ENCODE results near the gene PLXND1. TPM values are rescaled to one million over a fixed set of nuclear protein-coding genes. Genes with fewer than 3 reads are reported as not detected.

PLXND1 gene
- total RNA-seq: 96.5 TPM

GRCh38 chr3:129606636-129607390 lies at the start of gene PLXND1:
Gene PLXND1 (minus strand): TSS chr3:129606676. CDS start chr3:129606639, 37 bp downstream.
- H3K9me3 ChIP-seq: no peaks in the 10 kb centered on the region
- peaks cover 60% of the 10 kb centered on the region for H3K4me1 ChIP-seq
- H3K27ac ChIP-seq: peak within 1 kb of the TSS; percentile 94
- intact Hi-C loops (cut with DNase I): loop anchor here (5.0 kb wide), 1 partner anchor 165 kb away; the partner anchor contains the start of gene IFT122
- TF ChIP-seq POLR2AphosphoS5 (IDR thresholded peaks at IDR 0.05; ENCODE audit: insufficient read depth in 1 of 2, low read depth in 1 of 2): peak in 1 of 2 donors; percentile 87
- peak in 1 of 2 donors; percentile 89 for TF ChIP-seq POLR2A (IDR thresholded peaks at IDR 0.05)
- TF ChIP-seq CTCF (IDR thresholded peaks at IDR 0.05): no peak
- no peak for DNase-seq (ENCODE audit: extremely low spot score in 2 of 2)
- no peaks in the 10 kb centered on the region for H3K36me3 ChIP-seq
- peak within 1 kb of the TSS; percentile 68 to 80 for H3K4me3 ChIP-seq
- H3K27me3 ChIP-seq: no peaks in the 10 kb centered on the region

GRCh38 chr3:129655291-129655700 lies 48.8 kb upstream of the PLXND1 start:
- TF ChIP-seq CTCF (IDR thresholded peaks at IDR 0.05) (no peak), POLR2A (IDR thresholded peaks at IDR 0.05) (no peak), POLR2AphosphoS5 (IDR thresholded peaks at IDR 0.05; ENCODE audit: insufficient read depth in 1 of 2, low read depth in 1 of 2) (no peak)
- intact Hi-C loops (cut with DNase I): loop anchor here (10.0 kb wide), 1 partner anchor 270 kb away; no protein-coding TSS in a partner anchor
- H3K4me3 ChIP-seq: no peak overlapping the region
- no peaks in the 10 kb centered on the region for H3K27me3 ChIP-seq
- no peaks in the 10 kb centered on the region for H3K9me3 ChIP-seq
- no peak for DNase-seq (ENCODE audit: extremely low spot score in 2 of 2)
- no peaks in the 10 kb centered on the region for H3K36me3 ChIP-seq
- H3K27ac ChIP-seq: no peak overlapping the region
- peaks cover 37% of the 10 kb centered on the region for H3K4me1 ChIP-seq

- intact Hi-C loops (cut with DNase I): loop anchor here (5.0 to 10.0 kb wide), 2 partner anchors 173 to 271 kb away; no protein-coding TSS in a partner anchor
- H3K36me3 ChIP-seq: no peaks in the 10 kb centered on the region
- H3K27me3 ChIP-seq: no peaks in the 10 kb centered on the region
- H3K27ac ChIP-seq: no peak overlapping the region
- no peaks in the 10 kb centered on the region for H3K9me3 ChIP-seq
- H3K4me3 ChIP-seq: no peak overlapping the region
- DNase-seq (ENCODE audit: extremely low spot score in 2 of 2): no peak
- peaks cover 37% of the 10 kb centered on the region for H3K4me1 ChIP-seq
- TF ChIP-seq CTCF (IDR thresholded peaks at IDR 0.05): no peak
- TF ChIP-seq POLR2A (IDR thresholded peaks at IDR 0.05): no peak
- no peak for TF ChIP-seq POLR2AphosphoS5 (IDR thresholded peaks at IDR 0.05; ENCODE audit: insufficient read depth in 1 of 2, low read depth in 1 of 2)
Observed at GRCh38 chr3:129654131-129654530, 47.7 kb upstream of the PLXND1 start.

- no peak overlapping the region for H3K27ac ChIP-seq
- H3K4me1 ChIP-seq: peaks cover 31% of the 10 kb centered on the region
- TF ChIP-seq POLR2AphosphoS5 (IDR thresholded peaks at IDR 0.05; ENCODE audit: insufficient read depth in 1 of 2, low read depth in 1 of 2) (no peak), CTCF (IDR thresholded peaks at IDR 0.05) (no peak), POLR2A (IDR thresholded peaks at IDR 0.05) (no peak)
- intact Hi-C loops (cut with DNase I): loop anchor here (5.0 to 10.0 kb wide), 2 partner anchors 174 to 272 kb away; no protein-coding TSS in a partner anchor
- no peaks in the 10 kb centered on the region for H3K9me3 ChIP-seq
- no peaks in the 10 kb centered on the region for H3K36me3 ChIP-seq
- DNase-seq (ENCODE audit: extremely low spot score in 2 of 2): no peak
- no peak overlapping the region for H3K4me3 ChIP-seq
- H3K27me3 ChIP-seq: no peaks in the 10 kb centered on the region
Observed at GRCh38 chr3:129653019-129653418, 46.5 kb upstream of the PLXND1 start.
